ENCODE results near the gene PPP5C.
"Not testable (repeated sequence)": the region's sequence is repeated elsewhere in the genome, so short reads cannot be mapped to it uniquely, and the experiment has no call there.

Gene PPP5C

GRCh38 chr19:46386996-46387712 lies 40.3 kb downstream of the PPP5C start:
- no peak for DNase-seq

GRCh38 chr19:46387713-46388130 lies 40.8 kb downstream of the PPP5C start:
- DNase-seq = no peak

- DNase-seq = no peak
These were observed 41.6 kb downstream of the PPP5C start for GRCh38 chr19:46388311-46389095.

- DNase-seq = no peak
These were observed 43.4 kb downstream of the PPP5C start for GRCh38 chr19:46390121-46390858.

GRCh38 chr19:46390866-46391265 lies 44.0 kb downstream of the PPP5C start:
- DNase-seq = no peak

GRCh38 chr19:46391296-46392251 lies 44.7 kb downstream of the PPP5C start:
- DNase-seq = no peak

- no peak for DNase-seq
These were observed 45.4 kb downstream of the PPP5C start for GRCh38 chr19:46392252-46392801.

GRCh38 chr19:46392837-46393236 lies 46.0 kb downstream of the PPP5C start:
- no peak for DNase-seq

GRCh38 chr19:46393456-46394401 lies 46.8 kb downstream of the PPP5C start:
- DNase-seq = no peak

- DNase-seq = no peak
These were observed 47.5 kb downstream of the PPP5C start for GRCh38 chr19:46394402-46394797.

- not testable (repeated sequence) for DNase-seq
These were observed 51.1 kb downstream of the PPP5C start for GRCh38 chr19:46397801-46398479.

GRCh38 chr19:46402725-46403124 lies 55.8 kb downstream of the PPP5C start:
- no peak for DNase-seq

- DNase-seq = no peak
These were observed 57.3 kb downstream of the PPP5C start for GRCh38 chr19:46404055-46404752.

- DNase-seq = no peak
These were observed 58.0 kb downstream of the PPP5C start for GRCh38 chr19:46404753-46405468.

GRCh38 chr19:46406976-46407375 lies 60.1 kb downstream of the PPP5C start:
- no peak for DNase-seq

GRCh38 chr19:46407856-46408663 lies 61.2 kb downstream of the PPP5C start:
- DNase-seq = no peak

GRCh38 chr19:46408664-46409039 lies 61.8 kb downstream of the PPP5C start:
- DNase-seq = no peak

- no peak for DNase-seq
These were observed 62.3 kb downstream of the PPP5C start for GRCh38 chr19:46409191-46409590.
